Measurements from ENCODE around the gene FPR3. TPM values are rescaled to one million over a fixed set of nuclear protein-coding genes. Genes with fewer than 3 reads are reported as not detected.
A peak's percentile ranks its signal among the peaks of the same experiment; 100 is the strongest.

The FPR3 gene
- total and polyA plus RNA-seq, 9 of the 15 experiments (the other 6 are each of a cell fraction or from before 2014, with no cell fraction given), result 0.08 to 0.51 (median 0.22) TPM; not detected in 1

- TF ChIP-seq REST (IDR thresholded peaks at IDR 0.05; ENCODE audit: borderline replicate concordance) (no peak; the same call in 1 of the 2 replicates), REST (CRISPR knock-in tag; IDR thresholded peaks at IDR 0.05; ENCODE audit: low read depth) (no peak), SREBF1 (IDR thresholded peaks at IDR 0.05; ENCODE audit: borderline replicate concordance, low read depth, low read length) (no peak), ZFP36 (IDR thresholded peaks at IDR 0.05; ENCODE audit: low read depth, low read length, partially characterized antibody) (peak; percentile 9), ZNF282 (CRISPR knock-in tag; IDR thresholded peaks at IDR 0.05) (no peak), KLF1 (tag; IDR thresholded peaks at IDR 0.05) (no peak), SIRT6 (IDR thresholded peaks at IDR 0.05; ENCODE audit: low read depth, low read length) (no peak), ARID3A (IDR thresholded peaks at IDR 0.05; ENCODE audit: borderline replicate concordance, low read depth, low read length) (no peak), PBX2 (CRISPR knock-in tag; IDR thresholded peaks at IDR 0.05; ENCODE audit: low read depth) (no peak), PBX2 (tag; conservative IDR thresholded peaks at IDR 0.05; ENCODE audit: low read depth) (no peak), MCM5 (IDR thresholded peaks at IDR 0.05; ENCODE audit: low read depth) (no peak), GTF2E2 (tag; IDR thresholded peaks at IDR 0.05) (no peak), HNRNPH1 (optimal IDR thresholded peaks at IDR 0.05; ENCODE audit: low read depth, low read length) (no peak), THAP7 (CRISPR knock-in tag; IDR thresholded peaks at IDR 0.05) (no peak), SMARCA5 (IDR thresholded peaks at IDR 0.05) (no peak), ZBTB7A (IDR thresholded peaks at IDR 0.05; ENCODE audit: borderline replicate concordance, control insufficient read depth, low read depth, low read length) (no peak)
These were observed 12.2 kb downstream of the FPR3 start (continued) for GRCh38 chr19:51807111-51807701.
